ENCODE results near the gene PDE11A. TPM values are rescaled to one million over a fixed set of nuclear protein-coding genes. Genes with fewer than 3 reads are reported as not detected.
"Not testable (repeated sequence)": the region's sequence is repeated elsewhere in the genome, so short reads cannot be mapped to it uniquely, and the experiment has no call there.

Gene PDE11A
- total RNA-seq, 1 donor from 2014 or later, result not detected

GRCh38 chr2:178008636-178009289 is 63.8 kb downstream of the PDE11A start:
- no peak for ATAC-seq

GRCh38 chr2:178006710-178007109 is 65.9 kb downstream of the PDE11A start:
- no peak for ATAC-seq

- ATAC-seq, result no peak
These were observed 66.8 kb downstream of the PDE11A start for GRCh38 chr2:178005756-178006155.

GRCh38 chr2:178002038-178002437 is 70.5 kb downstream of the PDE11A start:
- ATAC-seq, result no peak

GRCh38 chr2:177998996-177999395 is 73.6 kb downstream of the PDE11A start:
- no peak for ATAC-seq

- ATAC-seq, result no peak
These were observed 74.6 kb downstream of the PDE11A start for GRCh38 chr2:177998006-177998405.

GRCh38 chr2:177992992-177993391 is 79.6 kb downstream of the PDE11A start:
- ATAC-seq, result no peak

GRCh38 chr2:177989029-177989885 is 83.3 kb downstream of the PDE11A start:
- no peak for ATAC-seq

- no peak for ATAC-seq
These were observed 87.8 kb downstream of the PDE11A start for GRCh38 chr2:177984749-177985148.

- no peak for ATAC-seq
These were observed 89.3 kb downstream of the PDE11A start for GRCh38 chr2:177983183-177983788.

- ATAC-seq, result no peak
These were observed 99.8 kb downstream of the PDE11A start for GRCh38 chr2:177972782-177973181.

GRCh38 chr2:177972123-177972522 is 100.5 kb downstream of the PDE11A start:
- no peak for ATAC-seq

- no peak for ATAC-seq
These were observed 101.7 kb downstream of the PDE11A start for GRCh38 chr2:177970670-177971454.

GRCh38 chr2:177964892-177965291 is 107.7 kb downstream of the PDE11A start:
- ATAC-seq, result no peak

- ATAC-seq, result no peak
These were observed 120.4 kb downstream of the PDE11A start for GRCh38 chr2:177952151-177952550.

- not testable (repeated sequence) for ATAC-seq
These were observed 125.0 kb downstream of the PDE11A start for GRCh38 chr2:177947598-177947997.

GRCh38 chr2:177944530-177944929 is 128.0 kb downstream of the PDE11A start:
- not testable (repeated sequence) for ATAC-seq

- no peak for ATAC-seq
These were observed 129.8 kb downstream of the PDE11A start for GRCh38 chr2:177942731-177943130.

- no peak for ATAC-seq
These were observed 133.4 kb downstream of the PDE11A start for GRCh38 chr2:177939211-177939610.

GRCh38 chr2:177930916-177931315 is 141.7 kb downstream of the PDE11A start:
- no peak for ATAC-seq

GRCh38 chr2:177929662-177930522 is 142.7 kb downstream of the PDE11A start:
- no peak for ATAC-seq

GRCh38 chr2:177923323-177923722 is 149.3 kb downstream of the PDE11A start:
- ATAC-seq, result no peak

All from esophagus mucosa (tissue), 1 donor.